Peyer's patch (tissue), 4 donors: ENCODE measurements around the gene SFXN3.

Experiments
- CTCF ChIP-seq, 6 experiments: fragments of 450-650 bp in 4 of 6; fragments of 200-600 bp in 2 of 6; sonication (generic) in 1 of 6; IDR thresholded peaks; one replicate each; pipeline ENCODE4 v1.5.1; 2017 to 2019; ENCODE audit warnings: antibody characterized with exemption in 6 of 6, mild to moderate bottlenecking in 3 of 6, moderate library complexity in 1 of 6
- POLR2A ChIP-seq, 2 donors: fragments of 450-650 bp; IDR thresholded peaks; one replicate each; pipeline ENCODE4 v1.5.1; 2017; ENCODE audit warnings: antibody characterized with exemption in 2 of 2, mild to moderate bottlenecking in 2 of 2, moderate library complexity in 2 of 2

- TF ChIP-seq CTCF (IDR thresholded peaks at IDR 0.05) (no peak), POLR2A (IDR thresholded peaks at IDR 0.05) (no peak)
These were observed 422 bp upstream of the SFXN3 start for GRCh38 chr10:101030496-101031127.
